Endothelial cell of coronary artery (primary cell): Measurements from ENCODE around the gene CALM3. TPM values are rescaled to one million over a fixed set of nuclear protein-coding genes. Genes with fewer than 3 reads are reported as not detected.

Experiments
- total RNA-seq: library from RNA; depleted of rRNA; stranded (reverse); fragments of >200 nt; gene quantifications from 2 replicates; pipeline ENCODE4 v1.2.3, GENCODE V29; 2014

The CALM3 gene
- total RNA-seq = 136 and 149 TPM in 2 replicates

GRCh38 chr19:46601318-46602224, at the start of gene CALM3:
Gene CALM3, plus strand, starts transcription at chr19:46601330. Its CDS starts 105 bp downstream, at chr19:46601435.

GRCh38 chr19:46624958-46625661, 24.0 kb downstream of the CALM3 start, which contains the start of gene PTGIR:
Gene PTGIR, minus strand, starts transcription at chr19:46625089. Its CDS starts 864 bp downstream, at chr19:46624225.

GRCh38 chr19:46635920-46636761, 35.0 kb downstream of the CALM3 start, which contains the start of gene GNG8:
Gene GNG8, minus strand, starts transcription at chr19:46636202. Its CDS starts 1,520 bp downstream, at chr19:46634682.

Other genes with a start within 250 kb of the CALM3 start
- 0.45 and 3.2 TPM in 2 replicates for gene CCDC8, start 187.8 kb upstream of the CALM3 start, total RNA-seq
- gene PNMA8C, start 172.4 kb upstream of the CALM3 start, total RNA-seq = not detected in 2 replicates
- 2.4 and 4.4 TPM in 2 replicates for gene PNMA8A, start 129.8 kb upstream of the CALM3 start, total RNA-seq
- gene PNMA8B, start 105.5 kb upstream of the CALM3 start, total RNA-seq = 0.09 and 0.28 TPM in 2 replicates
- 0.27 and 3.4 TPM in 2 replicates for gene PTGIR, start 23.8 kb downstream of the CALM3 start, total RNA-seq
- not detected in 2 replicates for gene GNG8, start 34.9 kb downstream of the CALM3 start, total RNA-seq
- 0.19 and 0.27 TPM in 2 replicates for gene DACT3, start 59.9 kb downstream of the CALM3 start, total RNA-seq
- gene PRKD2, start 115.8 kb downstream of the CALM3 start, total RNA-seq = 43.7 and 57.9 TPM in 2 replicates
- 10.6 and 17.0 TPM in 2 replicates for gene FKRP, start 144.7 kb downstream of the CALM3 start, total RNA-seq
- 77.5 and 86.0 TPM in 2 replicates for gene STRN4, start 145.1 kb downstream of the CALM3 start, total RNA-seq
- gene SLC1A5, start 187.3 kb downstream of the CALM3 start, total RNA-seq = 43.4 and 89.5 TPM in 2 replicates
- 168 and 246 TPM in 2 replicates for gene AP2S1, start 249.5 kb downstream of the CALM3 start, total RNA-seq